DMS79 (cell line): ENCODE measurements around the gene SH2D5.
A peak's percentile ranks its signal among the peaks of the same experiment; 100 is the strongest.
"Not testable (repeated sequence)": the region's sequence is repeated elsewhere in the genome, so short reads cannot be mapped to it uniquely, and the experiment has no call there.

Experiments used
- DNase-seq: peaks from one replicate; lab custom pipeline; 2025; lab: John Stamatoyannopoulos, UW

SH2D5 gene

GRCh38 chr1:20728371-20729154 is 3.9 kb downstream of the SH2D5 start:
- no peak for DNase-seq

GRCh38 chr1:20727746-20728316 is 4.7 kb downstream of the SH2D5 start:
- DNase-seq, result no peak

GRCh38 chr1:20726932-20727745 is 5.4 kb downstream of the SH2D5 start:
- DNase-seq, result no peak

- DNase-seq, result no peak
Observed at GRCh38 chr1:20726118-20726911, 6.2 kb downstream of the SH2D5 start.

- DNase-seq, result peak; percentile 95
Observed at GRCh38 chr1:20725189-20726117, 7.0 kb downstream of the SH2D5 start.

GRCh38 chr1:20724364-20725188 is 7.9 kb downstream of the SH2D5 start:
- DNase-seq, result no peak

- no peak for DNase-seq
Observed at GRCh38 chr1:20723537-20724363, 8.8 kb downstream of the SH2D5 start.

- peak; percentile 54 for DNase-seq
Observed at GRCh38 chr1:20723159-20723536, 9.4 kb downstream of the SH2D5 start.

GRCh38 chr1:20721117-20722061 is 11.1 kb downstream of the SH2D5 start:
- DNase-seq, result no peak

DNA sequence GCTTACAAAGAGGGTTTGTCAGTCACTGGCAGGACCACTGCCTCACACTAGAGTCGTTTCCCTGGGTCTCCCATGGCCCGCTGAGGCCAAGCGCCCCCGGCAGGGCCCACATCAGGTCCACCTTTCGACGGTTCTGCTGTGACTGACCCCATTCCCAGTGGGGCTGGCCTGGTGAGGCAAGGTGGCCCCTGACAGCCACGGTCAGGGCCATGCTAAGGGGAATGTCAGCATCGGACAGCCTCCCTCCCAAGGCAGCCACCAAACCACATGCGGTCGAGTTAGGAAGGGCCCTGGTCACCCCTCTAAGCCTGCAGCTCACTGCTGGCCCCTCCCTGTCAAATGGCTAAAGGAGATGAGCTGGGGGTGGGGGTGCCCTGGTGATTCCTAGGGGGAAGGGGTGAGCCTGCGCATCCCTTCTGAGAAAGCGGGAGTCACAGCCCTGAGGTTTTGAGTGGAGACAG is 11.8 kb downstream of the SH2D5 start:
- DNase-seq, result no peak

DNA sequence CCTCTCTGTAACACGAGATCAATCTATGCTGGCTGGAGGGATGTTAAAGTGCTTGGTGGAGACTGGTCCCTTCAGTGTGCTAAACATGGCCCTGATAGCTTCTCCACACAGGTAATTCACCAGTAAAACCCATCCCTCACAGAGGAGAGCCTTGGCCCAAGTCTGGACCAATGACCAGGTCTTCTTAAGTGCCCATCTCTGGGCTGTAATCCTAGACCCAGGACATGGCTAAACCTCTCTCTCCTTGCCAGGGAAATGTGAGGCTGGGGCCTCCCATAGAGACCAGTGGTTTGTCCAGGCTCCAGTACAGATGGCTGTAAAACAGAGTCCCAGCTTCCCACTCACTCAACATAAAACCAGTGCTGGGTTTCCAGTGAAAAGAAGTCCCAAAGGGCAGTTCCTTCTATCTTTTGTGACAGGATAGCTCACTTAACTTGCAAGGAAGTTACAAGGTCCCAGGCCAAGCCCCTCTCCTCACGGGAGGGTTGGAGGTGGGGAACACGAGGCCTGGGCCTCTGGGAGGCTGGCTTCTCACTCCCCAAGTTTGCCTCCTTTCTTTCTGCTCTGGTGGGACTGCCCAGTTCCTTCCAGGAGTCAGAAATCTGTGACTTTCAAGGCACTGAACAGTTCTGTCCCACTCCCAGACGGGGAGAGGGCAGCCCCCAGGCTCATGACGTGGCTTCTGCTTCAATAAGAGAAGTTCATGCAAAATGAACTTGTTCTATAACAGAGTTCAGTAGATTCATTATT is 12.5 kb downstream of the SH2D5 start:
- no peak for DNase-seq

DNA sequence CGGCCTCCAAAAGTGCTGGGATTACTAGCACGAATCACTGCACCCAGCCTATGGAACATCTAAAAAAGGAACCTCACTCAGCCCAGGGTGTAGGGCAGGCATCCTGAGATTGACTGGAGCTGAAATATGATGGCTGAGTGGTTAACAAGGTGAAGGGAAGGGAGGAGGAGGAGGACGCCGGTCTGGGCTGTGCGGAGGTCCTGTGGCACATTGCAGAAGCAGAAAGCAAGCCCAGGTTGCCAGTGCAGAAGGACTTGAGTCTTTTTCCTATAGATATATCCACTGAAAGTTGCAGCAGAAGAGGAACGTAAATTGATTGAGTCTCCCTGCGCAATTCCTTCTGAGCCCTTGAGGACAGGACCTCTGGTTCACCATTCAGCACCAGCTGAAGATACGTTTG is 13.2 kb downstream of the SH2D5 start:
- no peak for DNase-seq

DNA sequence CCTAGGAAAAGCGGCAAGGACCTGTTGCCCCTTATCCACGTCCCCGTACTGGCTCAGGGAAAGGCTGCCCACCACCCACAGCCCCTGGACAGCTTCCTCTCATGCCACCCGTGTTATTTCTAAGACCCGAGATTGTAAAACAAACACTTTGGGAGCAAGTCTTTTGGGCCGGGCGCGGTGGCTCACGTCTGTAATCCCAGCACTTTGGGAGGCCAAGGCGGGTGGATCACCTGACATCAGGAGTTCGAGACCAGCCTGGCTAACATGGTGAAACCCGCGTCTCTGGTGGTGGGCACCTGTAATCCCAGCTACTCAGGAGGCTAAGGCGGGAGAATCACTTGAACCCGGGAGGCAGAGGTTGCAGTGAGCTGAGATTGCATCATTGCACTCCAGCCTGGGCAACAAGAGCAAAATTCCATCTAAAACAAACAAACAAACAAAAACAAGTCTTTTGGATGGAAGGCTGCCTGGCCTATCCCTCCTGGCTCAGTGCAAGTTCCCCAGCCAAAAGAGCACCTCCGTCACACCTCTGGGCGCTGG is 14.1 kb downstream of the SH2D5 start:
- DNase-seq, result not testable (repeated sequence)

GRCh38 chr1:20717452-20718342 is 14.8 kb downstream of the SH2D5 start, which contains the start of gene KIF17:
Gene KIF17, minus strand, starts transcription at chr1:20718007. Its CDS starts 301 bp downstream, at chr1:20717706.
- DNase-seq, result peak; percentile 46

DNA sequence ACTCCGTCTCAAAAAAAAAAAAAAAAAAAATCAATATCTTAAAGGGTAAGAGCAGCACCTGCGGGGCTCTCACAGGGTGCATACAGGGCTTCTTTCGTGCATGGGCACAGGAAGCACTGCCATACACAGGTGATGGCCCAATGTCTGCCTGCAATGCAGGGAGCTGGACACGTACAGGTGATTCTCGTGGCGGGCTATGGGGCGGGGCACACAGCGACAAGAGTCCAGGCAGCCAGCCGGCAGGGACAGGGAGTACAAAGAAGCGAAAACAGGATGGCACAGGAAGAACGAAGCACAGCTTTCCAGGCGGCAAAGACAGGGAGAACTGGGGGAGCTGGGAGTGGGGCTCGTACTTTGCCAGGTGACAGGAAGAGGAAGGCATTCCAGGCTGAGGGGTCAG is 16.3 kb downstream of the SH2D5 start:
- DNase-seq, result no peak

DNA sequence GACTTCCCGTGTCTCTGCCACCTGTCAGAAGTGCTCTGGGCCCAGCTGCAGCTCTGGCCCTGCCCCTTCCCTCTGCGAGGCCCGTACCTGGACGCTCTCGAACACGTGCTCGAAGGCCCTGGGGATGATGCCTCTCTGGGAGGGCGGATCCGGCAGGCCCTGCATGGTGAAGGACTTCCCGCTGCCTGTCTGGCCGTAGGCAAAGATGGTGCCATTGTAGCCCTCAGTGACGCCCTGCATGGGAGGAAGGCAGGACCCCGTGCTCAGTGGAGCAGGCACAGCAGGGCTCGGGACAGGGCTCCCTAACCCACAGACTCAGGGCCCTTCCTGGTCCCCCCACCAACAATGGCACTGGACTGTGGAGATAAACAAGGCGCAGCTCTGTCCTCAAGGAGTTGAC is 17.1 kb downstream of the SH2D5 start:
- DNase-seq, result no peak
